Chondrocyte (in vitro differentiated cells): ENCODE results near the gene PKMYT1. TPM values are rescaled to one million over a fixed set of nuclear protein-coding genes. Genes with fewer than 3 reads are reported as not detected.

Experiments
- DNase-seq: peaks from one replicate; pipeline ENCODE4 v3.0.0; 2021; ENCODE audit warnings: mixed read lengths, low spot score
- H3K27ac Mint-ChIP-seq: one replicate; pipeline ENCODE4 v1.8.0; 2021; ENCODE audit warnings: mild to moderate bottlenecking, moderate library complexity, mixed read lengths; ENCODE audit not compliant: unreplicated experiment
- H3K27me3 Mint-ChIP-seq: 2 replicates; pipeline ENCODE4 v1.8.0; 2021; ENCODE audit warnings: low read depth, mixed read lengths
- H3K36me3 Mint-ChIP-seq: 2 replicates; pipeline ENCODE4 v1.8.0; 2021; ENCODE audit warnings: low read depth, mixed read lengths
- H3K4me1 Mint-ChIP-seq: 2 replicates; pipeline ENCODE4 v1.8.0; 2021; ENCODE audit warnings: low read depth, mild to moderate bottlenecking, mixed read lengths
- H3K4me3 Mint-ChIP-seq: one replicate; pipeline ENCODE4 v1.8.0; 2021; ENCODE audit warnings: mild to moderate bottlenecking, moderate library complexity, mixed read lengths; ENCODE audit not compliant: unreplicated experiment
- H3K9me3 Mint-ChIP-seq: 2 replicates; pipeline ENCODE4 v1.8.0; 2021; ENCODE audit warnings: low read depth, mixed read lengths
- CTCF ChIP-seq: fragments of 200-600 bp; sonication (generic); IDR thresholded peaks from 2 replicates; pipeline ENCODE4 v1.5.0; 2021; ENCODE audit warnings: antibody characterized with exemption, mild to moderate bottlenecking, moderate library complexity
- total RNA-seq: library from RNA; stranded (reverse); gene quantifications from 3 replicates; pipeline ENCODE4 v1.2.1, GENCODE V29; 2021

PKMYT1 gene
- total RNA-seq, 1 donor from 2014 or later = 6.2 TPM

DNA sequence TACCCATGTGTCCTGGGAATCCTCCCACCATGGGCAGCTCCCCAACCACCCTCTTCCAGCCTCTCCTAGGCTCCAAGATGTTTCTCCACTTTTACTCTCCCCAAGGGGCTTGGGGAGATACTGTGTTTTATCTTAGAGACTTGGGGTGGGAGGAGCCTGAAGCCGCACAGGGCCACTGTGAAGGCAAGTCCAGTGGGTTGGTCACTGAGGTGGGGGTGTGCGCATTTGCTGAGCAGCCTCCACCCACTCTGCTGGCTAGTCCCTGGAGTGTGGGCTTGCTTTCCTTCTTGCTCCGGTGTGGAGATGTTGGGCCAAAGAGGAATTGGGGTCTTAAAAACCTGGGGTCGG lies 28.4 kb upstream of the PKMYT1 start:
- TF ChIP-seq CTCF = no peak
- H3K27ac Mint-ChIP-seq = no peak overlapping the region
- H3K4me1 Mint-ChIP-seq = peaks cover 3% of the 10 kb centered on the region
- no peak overlapping the region for H3K4me3 Mint-ChIP-seq
- H3K36me3 Mint-ChIP-seq = no peaks in the 10 kb centered on the region
- H3K27me3 Mint-ChIP-seq = peaks cover 28% of the 10 kb centered on the region
- no peaks in the 10 kb centered on the region for H3K9me3 Mint-ChIP-seq
- no peak for DNase-seq

- Mint-ChIP-seq H3K36me3 (no peaks in the 10 kb centered on the region), H3K4me3 (no peak overlapping the region), H3K27ac (no peak overlapping the region), H3K27me3 (peaks cover 28% of the 10 kb centered on the region), H3K9me3 (no peaks in the 10 kb centered on the region), H3K4me1 (peaks cover 3% of the 10 kb centered on the region)
- TF ChIP-seq CTCF = no peak
- no peak for DNase-seq
Observed at GRCh38 chr16:3007957-3008689, 27.9 kb upstream of the PKMYT1 start.

GRCh38 chr16:3007059-3007956 lies 27.1 kb upstream of the PKMYT1 start:
- Mint-ChIP-seq H3K27me3 (peaks cover 21% of the 10 kb centered on the region), H3K4me1 (peaks cover 3% of the 10 kb centered on the region), H3K36me3 (no peaks in the 10 kb centered on the region), H3K9me3 (no peaks in the 10 kb centered on the region), H3K27ac (no peak overlapping the region), H3K4me3 (no peak overlapping the region)
- TF ChIP-seq CTCF = no peak
- DNase-seq = no peak

DNA sequence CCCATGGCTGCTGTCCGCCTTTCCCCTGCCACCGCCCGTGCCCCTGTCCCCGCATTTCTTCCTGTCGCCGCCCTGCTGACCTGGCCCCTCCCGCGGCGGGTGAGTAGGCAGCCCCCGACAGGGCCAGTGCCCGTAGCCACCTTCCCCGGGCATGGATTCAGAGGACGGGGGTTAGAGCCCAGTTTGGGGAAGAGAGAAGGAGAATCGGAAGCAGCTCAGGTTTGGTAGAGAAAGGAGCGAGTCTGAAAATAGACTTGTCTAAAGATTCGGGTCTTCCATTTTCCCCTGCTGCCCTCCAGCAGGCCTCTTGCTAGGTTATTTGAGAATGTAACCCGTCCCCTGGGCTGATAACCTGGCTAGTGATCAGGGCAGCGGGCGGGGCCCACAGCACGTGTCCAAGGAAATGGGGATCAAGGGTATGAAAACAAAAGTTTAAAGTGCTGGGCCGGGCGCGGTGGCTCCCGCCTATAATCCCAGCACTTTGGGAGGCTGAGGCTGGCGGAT lies 24.6 kb upstream of the PKMYT1 start:
- H3K9me3 Mint-ChIP-seq = no peaks in the 10 kb centered on the region
- H3K4me1 Mint-ChIP-seq = peaks cover 3% of the 10 kb centered on the region
- H3K27ac Mint-ChIP-seq = no peak overlapping the region
- TF ChIP-seq CTCF = no peak
- H3K27me3 Mint-ChIP-seq = peaks cover 19% of the 10 kb centered on the region
- no peaks in the 10 kb centered on the region for H3K36me3 Mint-ChIP-seq
- DNase-seq = no peak
- peak overlapping the region; percentile 55 for H3K4me3 Mint-ChIP-seq

GRCh38 chr16:3004319-3004718 lies 24.1 kb upstream of the PKMYT1 start:
- no peaks in the 10 kb centered on the region for H3K36me3 Mint-ChIP-seq
- no peak for DNase-seq

More at GRCh38 chr16:3004319-3004718, 24.1 kb upstream of the PKMYT1 start:
- Mint-ChIP-seq H3K27me3 (peaks cover 19% of the 10 kb centered on the region), H3K4me1 (peaks cover 3% of the 10 kb centered on the region), H3K4me3 (no peak overlapping the region), H3K9me3 (no peaks in the 10 kb centered on the region), H3K27ac (no peak overlapping the region)
- no peak for TF ChIP-seq CTCF
